HG02759 (cell line): ENCODE data around the gene DDX17.
"Not testable (repeated sequence)": the region's sequence is repeated elsewhere in the genome, so short reads cannot be mapped to it uniquely, and the experiment has no call there.

Source experiments
- ATAC-seq: cut with Tn5 transposase; IDR thresholded peaks from one replicate; pipeline ENCODE4 v1.9.1; 2021; ENCODE audit warnings: mild to moderate bottlenecking, moderate library complexity; ENCODE audit not compliant: unreplicated experiment

DDX17 gene

DNA sequence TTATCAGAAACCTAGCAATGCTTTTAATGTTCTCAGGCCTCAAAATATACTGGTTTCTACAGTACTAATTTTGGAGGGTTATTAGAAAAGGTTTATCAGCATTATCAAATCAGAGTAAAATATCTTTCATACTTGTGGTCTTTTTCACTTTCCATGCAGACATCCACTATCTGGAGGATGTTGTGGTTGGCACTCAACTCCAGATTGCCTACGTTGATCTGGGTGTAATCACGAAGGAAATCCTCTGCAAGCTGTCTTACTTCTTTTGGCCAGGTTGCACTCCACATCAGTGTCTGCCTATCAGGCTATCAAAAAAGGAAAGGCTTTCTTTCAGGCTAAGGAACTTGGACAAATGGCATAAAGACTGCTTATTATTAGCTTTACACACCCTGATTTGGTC lies 11.6 kb downstream of the DDX17 start:
- no peak for ATAC-seq

DNA sequence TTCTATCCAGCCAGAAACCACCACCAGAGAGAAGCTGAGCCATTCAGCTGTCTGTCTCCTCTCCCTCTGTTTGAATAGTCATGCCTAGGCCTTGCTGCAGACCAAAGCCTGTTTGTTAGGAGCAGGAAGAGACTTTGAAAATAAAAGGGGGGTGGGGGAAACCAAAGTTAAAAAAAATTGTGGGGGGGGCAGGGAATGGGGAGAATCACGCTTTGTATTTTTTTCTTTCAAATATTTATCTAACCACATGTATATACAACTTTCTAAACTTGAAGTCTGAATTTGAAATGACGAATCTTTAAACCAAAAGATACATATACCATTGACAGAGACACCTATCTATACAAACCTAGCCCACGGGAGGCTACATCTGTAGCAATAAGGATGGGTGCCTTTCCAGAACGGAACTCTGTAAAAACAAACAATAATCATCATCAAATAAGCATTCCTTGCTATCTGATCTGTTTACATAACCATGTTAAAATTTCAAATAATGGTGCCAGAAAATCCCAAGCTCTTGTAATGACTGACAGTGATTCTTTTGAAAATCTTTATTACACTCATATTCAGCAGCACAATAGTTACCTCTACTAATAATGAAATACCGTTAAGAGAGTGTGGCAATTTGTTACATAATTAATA lies 14.3 kb downstream of the DDX17 start:
- no peak for ATAC-seq

DNA sequence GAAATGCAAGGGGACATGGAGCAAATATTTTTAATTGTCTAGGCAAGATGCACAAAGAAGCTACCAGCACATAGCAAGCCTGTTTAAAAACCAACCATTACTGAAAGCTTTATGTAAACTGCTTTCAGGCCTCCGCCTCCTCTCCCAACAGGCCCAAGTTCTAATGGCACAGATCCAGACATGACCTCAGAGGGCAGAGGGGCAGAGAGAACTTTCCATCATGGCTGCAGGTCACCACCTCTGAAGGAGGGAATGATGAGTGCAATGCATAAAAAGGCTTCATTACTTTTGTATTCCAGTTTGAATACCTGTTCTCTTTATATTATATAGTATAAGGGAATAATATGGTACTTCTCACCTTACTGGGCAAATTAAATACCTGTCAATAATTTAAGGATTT lies 15.2 kb downstream of the DDX17 start:
- ATAC-seq, result no peak

GRCh38 chr22:38490475-38490874 lies 15.6 kb downstream of the DDX17 start:
- ATAC-seq, result no peak

GRCh38 chr22:38489561-38490145 lies 16.5 kb downstream of the DDX17 start:
- ATAC-seq, result no peak

GRCh38 chr22:38489142-38489541 lies 17.0 kb downstream of the DDX17 start:
- ATAC-seq, result no peak

GRCh38 chr22:38487946-38488345 lies 18.2 kb downstream of the DDX17 start:
- ATAC-seq, result no peak

DNA sequence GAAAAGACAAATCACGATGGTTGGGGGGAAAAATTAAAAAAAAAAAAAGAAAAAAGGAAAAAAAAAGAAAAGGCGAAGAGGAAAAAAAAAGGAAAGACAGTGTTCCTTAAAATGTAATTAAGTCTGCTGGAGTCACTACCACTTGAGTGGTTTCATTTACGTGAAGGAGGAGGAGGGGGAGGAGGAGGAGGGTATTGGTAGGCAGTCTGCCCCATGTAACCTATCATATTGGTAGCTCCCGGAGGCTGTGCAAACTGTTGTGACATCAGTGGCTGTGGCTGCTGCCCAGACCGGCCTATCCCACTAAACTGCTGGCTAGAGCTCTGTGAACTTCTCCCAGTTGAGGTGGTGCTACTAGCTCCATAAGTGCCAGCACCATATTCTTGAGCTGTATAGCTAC lies 20.3 kb downstream of the DDX17 start:
- no peak for ATAC-seq

DNA sequence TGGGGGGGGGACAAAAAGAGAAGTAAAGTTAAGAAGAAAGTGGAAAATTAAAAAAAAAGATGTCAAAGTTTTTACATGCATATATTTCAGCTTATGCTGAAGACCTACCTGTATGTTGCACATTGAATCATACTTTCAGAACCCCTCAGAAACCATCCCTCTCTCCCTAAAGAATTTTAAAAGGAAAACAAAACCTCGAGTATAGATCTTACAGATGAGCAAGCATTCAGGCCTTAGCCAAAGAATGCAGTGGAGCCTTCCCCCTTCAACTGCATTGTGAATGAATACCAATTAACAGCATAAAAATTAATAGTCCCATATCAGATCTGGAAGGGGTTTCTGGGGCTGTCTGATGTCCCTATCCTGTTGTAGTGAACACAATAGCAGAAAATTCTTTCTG lies 21.9 kb downstream of the DDX17 start:
- no peak for ATAC-seq

GRCh38 chr22:38482662-38483308 lies 23.3 kb downstream of the DDX17 start:
- no peak for ATAC-seq

- ATAC-seq, result no peak
Measured at GRCh38 chr22:38481871-38482332, 24.2 kb downstream of the DDX17 start.

GRCh38 chr22:38481162-38481870 lies 24.8 kb downstream of the DDX17 start:
- ATAC-seq, result no peak

DNA sequence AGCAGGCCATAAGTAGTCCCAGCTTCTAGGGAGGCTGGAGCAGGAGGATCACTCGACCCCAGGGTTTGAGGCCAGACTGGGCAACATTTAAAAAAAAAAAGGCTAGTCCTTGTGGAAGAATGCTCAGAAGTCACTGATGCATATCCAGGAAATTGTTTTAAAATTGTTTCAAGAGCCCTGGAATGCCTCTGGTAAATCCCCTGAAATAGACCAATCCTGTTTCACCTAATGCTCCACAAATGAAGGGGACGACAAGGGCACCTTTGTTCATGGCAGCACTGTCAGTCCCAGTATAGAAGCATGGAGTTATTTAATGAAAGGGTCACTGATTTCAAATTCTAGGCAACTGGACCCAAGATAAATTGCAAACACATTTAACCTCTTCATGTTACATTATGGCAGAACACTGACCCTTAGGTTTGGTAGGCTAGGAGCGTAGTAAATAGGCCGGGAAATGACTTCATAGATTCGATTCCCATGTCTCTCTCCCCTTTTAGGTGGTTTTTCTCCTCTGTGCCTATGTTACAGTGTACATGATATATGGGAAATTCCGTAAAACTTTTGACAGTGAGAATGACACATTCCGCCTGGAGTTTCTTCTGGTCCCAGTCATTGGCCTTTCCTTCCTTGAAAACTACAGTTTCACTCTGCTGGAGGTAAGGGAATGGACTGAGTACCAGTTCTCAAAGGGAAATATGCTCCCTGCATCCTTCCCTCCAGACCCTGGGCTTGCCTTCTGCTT lies 26.8 kb downstream of the DDX17 start:
- ATAC-seq, result no peak

DNA sequence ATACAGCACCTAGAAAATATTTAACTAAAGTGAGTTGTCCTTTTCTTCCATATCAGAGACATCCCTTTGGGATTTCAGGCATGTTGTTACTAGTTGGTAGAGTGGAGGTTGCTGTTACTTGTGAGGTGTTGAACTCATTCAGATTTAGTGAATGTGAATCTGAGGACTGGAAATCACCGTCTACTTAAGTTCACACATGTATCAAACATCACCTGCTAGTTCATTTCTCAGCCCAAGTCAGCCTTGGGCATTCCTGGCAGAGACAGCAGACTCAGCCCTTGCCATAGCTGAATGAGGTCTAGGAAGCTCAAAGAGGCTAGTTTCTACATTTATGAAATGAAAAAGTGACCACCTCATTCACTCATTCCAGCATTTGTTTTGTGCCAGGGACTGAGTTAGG lies 28.5 kb downstream of the DDX17 start:
- ATAC-seq, result no peak

DNA sequence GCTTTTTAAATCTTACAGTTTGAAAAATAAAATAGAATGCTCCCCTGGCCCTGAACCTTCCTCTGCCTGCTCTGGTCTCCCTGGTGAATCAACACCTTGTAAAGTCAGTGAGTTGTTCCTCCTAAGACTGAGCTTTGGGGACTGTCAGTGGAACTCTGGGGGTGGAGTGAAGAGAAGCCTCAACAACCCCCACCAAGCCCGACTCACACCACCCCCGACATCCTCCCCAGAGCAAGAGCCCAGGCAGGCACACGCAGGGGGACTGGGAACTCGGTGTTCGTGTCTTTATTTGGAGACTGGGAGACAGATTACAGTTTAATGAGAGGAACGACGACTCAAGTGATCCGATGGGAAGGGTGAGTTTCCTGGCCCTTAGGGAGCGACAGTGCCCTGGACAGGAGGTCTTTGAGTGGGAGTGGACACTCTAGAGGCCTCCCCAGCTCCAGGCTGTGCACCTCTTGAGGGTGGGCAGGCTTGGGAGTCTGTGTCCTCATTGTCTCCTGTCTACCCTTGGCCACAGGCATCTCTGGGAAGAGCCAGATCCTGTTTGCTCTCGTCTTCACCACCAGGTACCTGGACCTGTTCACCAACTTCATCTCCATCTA lies 32.0 kb downstream of the DDX17 start:
- ATAC-seq, result no peak

DNA sequence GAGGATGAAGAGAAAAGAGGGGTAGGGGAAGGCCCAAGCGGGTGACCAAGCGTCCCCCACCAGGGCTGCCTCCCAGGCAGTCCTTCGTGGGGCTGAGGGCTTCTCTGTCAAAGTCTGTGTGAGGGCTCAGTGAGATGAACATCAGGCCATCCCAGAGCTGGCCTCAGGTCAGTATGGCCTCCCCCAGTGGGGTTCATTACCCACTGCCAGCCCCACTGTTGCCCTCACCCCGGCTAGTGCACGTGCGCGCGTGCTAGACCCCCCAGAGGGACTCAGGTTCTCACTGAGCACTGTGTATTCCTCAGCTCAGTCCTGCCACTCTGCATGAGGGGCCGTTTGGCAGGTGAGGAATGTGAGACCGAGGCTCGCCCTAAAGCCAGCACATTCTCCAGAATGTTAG lies 34.9 kb downstream of the DDX17 start:
- no peak for ATAC-seq

- ATAC-seq, result not testable (repeated sequence)
Measured at GRCh38 chr22:38470179-38470578, 35.9 kb downstream of the DDX17 start.

DNA sequence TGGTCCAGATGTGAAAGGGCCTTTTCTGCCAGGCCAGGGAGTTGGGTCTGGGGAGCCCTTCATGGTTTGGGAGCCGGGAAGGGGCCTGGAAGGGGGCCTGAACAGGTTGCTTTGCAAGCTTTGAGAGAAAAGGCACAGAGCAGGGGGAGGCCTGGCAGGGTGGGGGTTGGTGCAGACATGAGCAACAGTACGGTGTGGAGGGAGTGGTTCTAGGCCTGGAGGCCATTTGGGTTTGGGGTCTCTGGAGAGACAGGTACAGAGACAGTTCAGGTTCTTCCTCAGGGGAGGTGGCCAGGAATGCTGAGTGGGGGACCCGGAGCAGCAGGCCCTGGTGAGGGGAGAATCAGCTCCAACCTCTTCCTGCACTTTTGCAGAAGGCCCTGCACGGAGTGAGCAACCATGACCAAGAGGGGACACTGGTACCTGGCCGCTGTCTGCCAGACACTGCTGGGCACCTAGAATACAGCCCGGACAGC lies 36.8 kb downstream of the DDX17 start:
- ATAC-seq, result no peak

GRCh38 chr22:38468443-38469305 lies 37.4 kb downstream of the DDX17 start:
- no peak for ATAC-seq
